Neuronal stem cell (in vitro differentiated cells): ENCODE measurements around the gene NUP88.

Source experiments
- DNase-seq: peaks from one replicate; pipeline ENCODE4 v3.0.0-alpha.2; 2013; ENCODE audit warnings: low spot score
- H2AFZ ChIP-seq: one replicate; pipeline ENCODE4 v1.6.1; 2013; ENCODE audit warnings: mild to moderate bottlenecking, low read length, inconsistent platforms
- H2AK5ac ChIP-seq: 2 replicates; pipeline ENCODE4 v1.6.1; 2013; ENCODE audit warnings: low read depth, mild to moderate bottlenecking, inconsistent platforms, low read length, moderate library complexity, mixed read lengths
- H2BK120ac ChIP-seq: 2 replicates; pipeline ENCODE4 v1.6.1; 2013; ENCODE audit warnings: low read depth, mild to moderate bottlenecking, inconsistent platforms, low read length, moderate library complexity, mixed read lengths
- H2BK12ac ChIP-seq: one replicate; pipeline ENCODE4 v1.6.1; 2013; ENCODE audit warnings: low read length, inconsistent platforms
- H2BK15ac ChIP-seq: 2 replicates; pipeline ENCODE4 v1.6.1; 2013; ENCODE audit warnings: mild to moderate bottlenecking, low read length, inconsistent platforms, mixed read lengths
- H2BK5ac ChIP-seq: one replicate; pipeline ENCODE4 v1.6.1; 2013; ENCODE audit warnings: inconsistent platforms, mild to moderate bottlenecking, low read length, moderate library complexity
- H3K14ac ChIP-seq: one replicate; pipeline ENCODE4 v1.6.1; 2013; ENCODE audit warnings: low read length, inconsistent platforms
- H3K18ac ChIP-seq: 2 replicates; pipeline ENCODE4 v1.6.1; 2013; ENCODE audit warnings: low read length, inconsistent platforms
- H3K23ac ChIP-seq: 2 replicates; pipeline ENCODE4 v1.6.1; 2013; ENCODE audit warnings: low read depth, mild to moderate bottlenecking, mixed read lengths, low read length, inconsistent platforms; ENCODE audit not compliant: poor library complexity
- H3K27ac ChIP-seq: replicated peaks from 3 replicates; pipeline ENCODE4 v1.5.1; 2013; ENCODE audit warnings: low read length, inconsistent platforms
- H3K27me3 ChIP-seq, 3 experiments: 2 replicates each; pipeline ENCODE4 v1.6.1; 2013; ENCODE audit warnings: low read length in 3 of 3, mild to moderate bottlenecking in 2 of 3, inconsistent platforms in 1 of 3, low read depth in 1 of 3, mixed read lengths in 1 of 3, moderate library complexity in 1 of 3; ENCODE audit not compliant: control insufficient read depth in 3 of 3, insufficient read depth in 3 of 3
- H3K36me3 ChIP-seq, 2 donors: replicated peaks in 1 of 2; 2 replicates each; pipeline ENCODE4 v1.6.1; 2013; ENCODE audit warnings: low read length in 2 of 2; ENCODE audit not compliant: control insufficient read depth in 2 of 2, insufficient read depth in 2 of 2
- H3K4ac ChIP-seq: 2 replicates; pipeline ENCODE4 v1.6.1; 2013; ENCODE audit warnings: inconsistent platforms, mild to moderate bottlenecking, low read length, moderate library complexity
- H3K4me1 ChIP-seq, 2 donors: 1 replicate in 1 of 2; 2 replicates in 1 of 2; pipeline ENCODE4 v1.6.1; 2013; ENCODE audit warnings: low read length in 2 of 2, low read depth in 1 of 2; ENCODE audit not compliant: control insufficient read depth in 2 of 2, insufficient read depth in 1 of 2
- H3K4me2 ChIP-seq: one replicate; pipeline ENCODE4 v1.6.1; 2013; ENCODE audit warnings: mild to moderate bottlenecking, low read length, inconsistent platforms; ENCODE audit not compliant: insufficient read depth, poor library complexity, severe bottlenecking
- H3K4me3 ChIP-seq, 2 donors: 2 replicates each; pipeline ENCODE4 v1.5.1; 2013; ENCODE audit warnings: low read length in 2 of 2, mild to moderate bottlenecking in 2 of 2, inconsistent platforms in 1 of 2, moderate library complexity in 1 of 2
- H3K79me1 ChIP-seq: one replicate; pipeline ENCODE4 v1.6.1; 2013; ENCODE audit warnings: low read depth, mild to moderate bottlenecking, inconsistent platforms, low read length, moderate library complexity
- H3K9ac ChIP-seq: one replicate; pipeline ENCODE4 v1.6.1; 2013; ENCODE audit warnings: mild to moderate bottlenecking, low read depth, low read length, inconsistent platforms; ENCODE audit not compliant: poor library complexity
- H3K9me3 ChIP-seq, 2 donors: replicated peaks in 1 of 2; 2 replicates each; pipeline versions ENCODE3 to v1.6.1; 2013; ENCODE audit warnings: low read length in 2 of 2, mild to moderate bottlenecking in 2 of 2, inconsistent platforms in 1 of 2, low read depth in 1 of 2, mixed read lengths in 1 of 2, moderate library complexity in 1 of 2; ENCODE audit not compliant: control insufficient read depth in 2 of 2, insufficient read depth in 1 of 2
- H4K8ac ChIP-seq: one replicate; pipeline ENCODE4 v1.6.1; 2013; ENCODE audit warnings: low read depth, mild to moderate bottlenecking, inconsistent platforms, low read length, moderate library complexity
- H4K91ac ChIP-seq: one replicate; pipeline ENCODE4 v1.6.1; 2013; ENCODE audit warnings: low read length, low read depth, mild to moderate bottlenecking, inconsistent platforms; ENCODE audit not compliant: poor library complexity
- WGBS, 2 donors: extraction: QIAGEN DNeasy Blood & Tissue Kit; methylation state at CpG; one replicate each; pipeline ENCODE4 v1.1.7; 2013; ENCODE audit warnings: missing lambda C conversion rate in 2 of 2, mixed read lengths in 1 of 2; ENCODE audit not compliant: insufficient read length in 2 of 2, insufficient replicate concordance in 1 of 2; ENCODE audit errors: extremely low coverage in 2 of 2; 5-methylcytosine and 5-hydroxymethylcytosine counted together

The NUP88 gene

GRCh38 chr17:5410594-5411272, 8.7 kb downstream of the NUP88 start:
- no peaks in the 10 kb centered on the region for H3K79me1 ChIP-seq
- DNase-seq: no peak
- no peak overlapping the region for H3K27ac ChIP-seq
- no peak overlapping the region for H2BK15ac ChIP-seq
- H2AFZ ChIP-seq: no peak overlapping the region
- H3K4me2 ChIP-seq: no peak overlapping the region
- no peak overlapping the region for H4K8ac ChIP-seq
- H2AK5ac ChIP-seq: no peak overlapping the region
- H3K36me3 ChIP-seq: peaks cover 43 to 96% of the 10 kb centered on the region in 2 donors
- H3K27me3 ChIP-seq: no peaks in the 10 kb centered on the region
- H3K9me3 ChIP-seq: no peaks in the 10 kb centered on the region
- WGBS, 2 donors: no CpG with 5 or more reads among the region's 7 CpGs
- no peak overlapping the region for H3K23ac ChIP-seq
- no peak overlapping the region for H3K9ac ChIP-seq
- H4K91ac ChIP-seq: no peak overlapping the region
- H2BK5ac ChIP-seq: no peak overlapping the region
- H3K14ac ChIP-seq: no peak overlapping the region
- no peak overlapping the region for H2BK120ac ChIP-seq
- no peak overlapping the region for H3K18ac ChIP-seq
- no peak overlapping the region for H3K4ac ChIP-seq
- no peak overlapping the region for H2BK12ac ChIP-seq
- no peak overlapping the region for H3K4me3 ChIP-seq
- no peaks in the 10 kb centered on the region for H3K4me1 ChIP-seq

- no peak overlapping the region for H2BK120ac ChIP-seq
- DNase-seq: no peak
- H3K9me3 ChIP-seq: no peaks in the 10 kb centered on the region
- no peak overlapping the region for H3K14ac ChIP-seq
- no peak overlapping the region for H3K18ac ChIP-seq
- H2BK15ac ChIP-seq: no peak overlapping the region
- H3K27me3 ChIP-seq: no peaks in the 10 kb centered on the region
- no peaks in the 10 kb centered on the region for H3K79me1 ChIP-seq
- H3K4me2 ChIP-seq: no peak overlapping the region
- no peak overlapping the region for H2BK5ac ChIP-seq
- H3K9ac ChIP-seq: no peak overlapping the region
- no peak overlapping the region for H4K91ac ChIP-seq
- H3K4ac ChIP-seq: no peak overlapping the region
- H4K8ac ChIP-seq: no peak overlapping the region
- no peak overlapping the region for H3K23ac ChIP-seq
- peaks cover 48 to 95% of the 10 kb centered on the region in 2 donors for H3K36me3 ChIP-seq
- H3K4me3 ChIP-seq: no peak overlapping the region
- H3K27ac ChIP-seq: no peak overlapping the region
- WGBS, 2 donors: no CpG with 5 or more reads among the region's 5 CpGs
- no peaks in the 10 kb centered on the region for H3K4me1 ChIP-seq
- no peak overlapping the region for H2BK12ac ChIP-seq
- no peak overlapping the region for H2AFZ ChIP-seq
- no peak overlapping the region for H2AK5ac ChIP-seq
Observed at GRCh38 chr17:5408186-5408585, 11.3 kb downstream of the NUP88 start.

GRCh38 chr17:5405400-5405799, 14.1 kb downstream of the NUP88 start:
- Histone ChIP-seq H3K36me3 (peaks cover 41 to 94% of the 10 kb centered on the region in 2 donors), H4K8ac (no peak overlapping the region), H3K4me3 (no peak overlapping the region), H3K23ac (no peak overlapping the region), H3K27me3 (no peaks in the 10 kb centered on the region), H3K18ac (no peak overlapping the region), H2BK5ac (no peak overlapping the region), H3K9ac (no peak overlapping the region), H3K4ac (no peak overlapping the region), H3K14ac (no peak overlapping the region), H4K91ac (no peak overlapping the region), H3K79me1 (no peaks in the 10 kb centered on the region), H3K4me2 (no peak overlapping the region), H2BK120ac (no peak overlapping the region), H2BK12ac (no peak overlapping the region), H3K27ac (no peak overlapping the region), H3K9me3 (no peaks in the 10 kb centered on the region), H2AK5ac (no peak overlapping the region), H3K4me1 (no peaks in the 10 kb centered on the region), H2BK15ac (no peak overlapping the region), H2AFZ (no peak overlapping the region)
- DNase-seq: no peak
- WGBS, 2 donors: no CpG with 5 or more reads among the region's 4 CpGs

- Histone ChIP-seq H3K4ac (no peak overlapping the region), H4K91ac (no peak overlapping the region), H2BK15ac (no peak overlapping the region), H3K14ac (no peak overlapping the region), H3K4me1 (no peaks in the 10 kb centered on the region), H3K23ac (no peak overlapping the region), H2BK120ac (no peak overlapping the region), H2AK5ac (no peak overlapping the region), H3K79me1 (no peaks in the 10 kb centered on the region), H2BK12ac (no peak overlapping the region), H3K9ac (no peak overlapping the region), H3K27ac (no peak overlapping the region), H3K18ac (no peak overlapping the region), H3K4me2 (no peak overlapping the region), H2AFZ (no peak overlapping the region), H4K8ac (no peak overlapping the region), H3K36me3 (peaks cover 21 to 90% of the 10 kb centered on the region in 2 donors), H2BK5ac (no peak overlapping the region), H3K27me3 (no peaks in the 10 kb centered on the region), H3K9me3 (no peaks in the 10 kb centered on the region), H3K4me3 (no peak overlapping the region)
- no CpG with 5 or more reads among the region's 6 CpGs for whole genome bisulfite sequencing, 2 donors
- DNase-seq: no peak
Observed at GRCh38 chr17:5399767-5400166, 19.7 kb downstream of the NUP88 start.
